ENCODE measurements around the gene GRIN3B.

The GRIN3B gene

DNA sequence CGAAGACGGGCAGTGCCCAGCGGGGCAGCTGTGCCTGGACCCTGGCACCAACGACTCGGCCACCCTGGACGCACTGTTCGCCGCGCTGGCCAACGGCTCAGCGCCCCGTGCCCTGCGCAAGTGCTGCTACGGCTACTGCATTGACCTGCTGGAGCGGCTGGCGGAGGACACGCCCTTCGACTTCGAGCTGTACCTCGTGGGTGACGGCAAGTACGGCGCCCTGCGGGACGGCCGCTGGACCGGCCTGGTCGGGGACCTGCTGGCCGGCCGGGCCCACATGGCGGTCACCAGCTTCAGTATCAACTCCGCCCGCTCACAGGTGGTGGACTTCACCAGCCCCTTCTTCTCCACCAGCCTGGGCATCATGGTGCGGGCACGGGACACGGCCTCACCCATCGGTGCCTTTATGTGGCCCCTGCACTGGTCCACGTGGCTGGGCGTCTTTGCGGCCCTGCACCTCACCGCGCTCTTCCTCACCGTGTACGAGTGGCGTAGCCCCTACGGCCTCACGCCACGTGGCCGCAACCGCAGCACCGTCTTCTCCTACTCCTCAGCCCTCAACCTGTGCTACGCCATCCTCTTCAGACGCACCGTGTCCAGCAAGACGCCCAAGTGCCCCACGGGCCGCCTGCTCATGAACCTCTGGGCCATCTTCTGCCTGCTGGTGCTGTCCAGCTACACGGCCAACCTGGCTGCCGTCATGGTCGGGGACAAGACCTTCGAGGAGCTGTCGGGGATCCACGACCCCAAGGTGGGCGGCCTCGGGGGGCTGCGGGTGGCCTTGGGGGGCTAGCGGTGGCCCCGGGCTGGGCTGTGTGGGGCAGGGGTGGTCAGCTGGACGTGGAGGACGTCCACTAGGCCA lies 4.8 kb downstream of the GRIN3B start:
- in situ Hi-C loops (cut with MboI; ENCODE audit: low sequenced_read_pairs), result no loop called here

DNA sequence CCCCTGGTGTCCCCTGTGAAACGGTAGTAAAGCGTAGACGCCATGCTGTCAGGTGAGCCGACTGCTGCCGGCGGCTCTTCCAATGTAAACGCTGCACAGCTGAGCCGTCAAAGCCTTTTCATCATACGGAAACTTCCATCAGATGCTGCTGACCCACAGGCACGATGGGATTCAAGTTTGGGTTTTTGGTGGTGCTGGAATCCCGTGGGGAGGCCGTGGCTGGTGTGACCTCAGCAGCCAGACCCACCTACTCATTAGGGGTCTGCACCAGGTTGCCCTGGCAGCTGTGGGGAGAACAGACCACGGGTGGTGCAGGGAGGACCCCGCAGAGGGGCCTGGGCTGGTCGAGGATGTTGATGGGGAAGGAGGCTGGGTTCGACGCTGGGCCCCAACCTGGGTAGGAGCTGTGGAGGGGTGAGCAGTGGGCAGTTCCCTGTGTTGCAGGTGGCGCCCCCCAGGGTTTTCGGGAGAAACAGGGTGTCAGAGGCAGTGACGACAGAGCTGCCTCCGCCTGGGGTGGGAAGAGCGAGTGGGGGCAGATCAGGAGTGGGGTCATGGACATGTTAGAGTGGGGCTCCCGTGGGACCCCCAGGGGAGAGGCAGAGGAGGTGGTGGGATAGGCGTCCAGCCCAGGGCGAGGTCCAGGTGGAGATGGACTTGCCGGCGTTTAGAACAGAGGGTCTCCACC lies 6.6 kb downstream of the GRIN3B start:
- in situ Hi-C loops (cut with MboI; ENCODE audit: low sequenced_read_pairs), result no loop called here

DNA sequence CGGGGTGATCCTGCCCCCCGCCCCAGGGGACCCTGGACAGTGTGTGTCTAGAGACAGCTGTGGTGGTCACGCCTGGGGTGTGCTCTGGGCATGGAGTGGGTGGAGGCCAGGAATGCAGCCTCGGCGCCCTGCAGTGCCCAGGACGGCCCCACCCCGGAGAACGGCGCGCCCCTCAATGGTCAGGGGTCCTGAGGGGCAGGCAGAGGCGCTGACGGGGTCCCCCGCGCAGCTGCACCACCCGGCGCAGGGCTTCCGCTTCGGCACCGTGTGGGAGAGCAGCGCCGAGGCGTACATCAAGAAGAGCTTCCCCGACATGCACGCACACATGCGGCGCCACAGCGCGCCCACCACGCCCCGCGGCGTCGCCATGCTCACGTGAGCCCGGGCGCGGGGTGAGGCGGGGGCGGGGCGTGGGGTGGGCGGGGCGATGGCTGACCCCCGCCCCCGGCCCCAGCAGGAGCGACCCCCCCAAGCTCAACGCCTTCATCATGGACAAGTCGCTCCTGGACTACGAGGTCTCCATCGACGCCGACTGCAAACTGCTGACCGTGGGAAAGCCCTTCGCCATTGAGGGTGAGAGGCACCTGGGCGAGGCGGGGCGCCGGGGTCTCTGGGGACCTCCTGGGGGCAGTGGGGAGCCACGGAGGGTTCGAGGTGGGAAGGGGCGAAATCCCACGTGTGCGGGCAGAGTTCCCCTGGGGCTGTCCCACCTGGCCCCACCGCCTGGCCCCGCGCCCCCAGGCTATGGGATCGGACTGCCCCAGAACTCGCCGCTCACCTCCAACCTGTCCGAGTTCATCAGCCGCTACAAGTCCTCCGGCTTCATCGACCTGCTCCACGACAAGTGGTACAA lies 7.4 kb downstream of the GRIN3B start:
- in situ Hi-C loops (cut with MboI; ENCODE audit: low sequenced_read_pairs), result no loop called here

DNA sequence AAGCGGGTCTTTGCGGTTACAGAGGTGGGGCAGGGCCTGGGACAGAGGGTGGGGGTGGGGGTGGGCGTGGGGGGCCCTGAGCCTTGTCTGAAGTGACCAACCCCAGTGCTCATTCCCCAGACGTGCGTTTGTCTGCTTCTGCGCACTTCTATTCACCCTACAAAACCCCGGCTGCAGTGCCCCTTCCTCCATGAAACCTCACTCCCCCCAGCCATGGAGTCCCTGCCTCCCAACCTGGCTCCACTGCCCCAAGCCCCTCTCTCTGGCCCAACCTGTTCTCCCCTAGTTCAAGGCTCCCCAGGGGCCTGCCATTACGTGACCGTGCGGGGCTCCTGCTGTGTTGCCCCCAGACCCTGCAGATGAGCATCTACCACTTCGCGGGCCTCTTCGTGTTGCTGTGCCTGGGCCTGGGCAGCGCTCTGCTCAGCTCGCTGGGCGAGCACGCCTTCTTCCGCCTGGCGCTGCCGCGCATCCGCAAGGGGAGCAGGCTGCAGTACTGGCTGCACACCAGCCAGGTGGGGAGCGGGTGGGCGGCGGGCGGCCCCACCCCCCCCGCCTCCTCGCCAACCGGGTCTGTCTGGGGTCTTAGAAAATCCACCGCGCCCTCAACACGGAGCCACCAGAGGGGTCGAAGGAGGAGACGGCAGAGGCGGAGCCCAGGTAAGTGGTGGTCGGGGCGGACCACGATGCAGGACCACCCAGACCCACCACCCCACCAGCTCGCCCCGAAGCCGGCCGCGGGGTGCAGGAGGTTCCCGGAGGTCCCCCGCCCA lies 8.2 kb downstream of the GRIN3B start:
- in situ Hi-C loops (cut with MboI; ENCODE audit: low sequenced_read_pairs), result no loop called here

DNA sequence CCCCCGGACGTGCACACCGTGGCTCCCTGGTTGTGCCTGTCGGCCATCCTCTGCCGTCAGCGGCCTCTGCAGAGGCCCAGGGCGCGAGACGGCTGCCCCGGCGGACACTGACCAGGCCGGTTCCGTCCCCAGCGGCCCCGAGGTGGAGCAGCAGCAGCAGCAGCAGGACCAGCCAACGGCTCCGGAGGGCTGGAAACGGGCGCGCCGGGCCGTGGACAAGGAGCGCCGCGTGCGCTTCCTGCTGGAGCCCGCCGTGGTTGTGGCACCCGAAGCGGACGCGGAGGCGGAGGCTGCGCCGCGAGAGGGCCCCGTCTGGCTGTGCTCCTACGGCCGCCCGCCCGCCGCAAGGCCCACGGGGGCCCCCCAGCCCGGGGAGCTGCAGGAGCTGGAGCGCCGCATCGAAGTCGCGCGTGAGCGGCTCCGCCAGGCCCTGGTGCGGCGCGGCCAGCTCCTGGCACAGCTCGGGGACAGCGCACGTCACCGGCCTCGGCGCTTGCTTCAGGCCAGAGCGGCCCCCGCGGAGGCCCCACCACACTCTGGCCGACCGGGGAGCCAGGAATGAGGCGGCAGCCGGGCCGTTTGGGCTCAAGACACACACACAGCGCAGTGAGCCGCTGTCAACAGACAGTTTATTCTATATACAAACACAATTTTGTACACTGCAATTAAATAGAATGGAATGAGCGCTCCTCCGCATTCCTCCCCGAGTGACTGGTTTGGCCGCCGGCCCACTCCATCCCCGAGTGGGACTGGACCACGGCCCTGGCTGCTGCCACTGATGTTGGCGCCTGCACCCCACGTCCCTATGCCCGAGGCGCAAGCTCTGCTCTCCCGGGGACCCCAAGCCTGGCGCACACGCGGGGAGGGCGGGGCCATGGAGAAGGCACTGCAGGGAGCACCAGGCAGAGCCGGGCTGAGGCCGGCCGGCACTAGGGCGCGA lies 9.1 kb downstream of the GRIN3B start:
- in situ Hi-C loops (cut with MboI; ENCODE audit: low sequenced_read_pairs), result no loop called here

DNA sequence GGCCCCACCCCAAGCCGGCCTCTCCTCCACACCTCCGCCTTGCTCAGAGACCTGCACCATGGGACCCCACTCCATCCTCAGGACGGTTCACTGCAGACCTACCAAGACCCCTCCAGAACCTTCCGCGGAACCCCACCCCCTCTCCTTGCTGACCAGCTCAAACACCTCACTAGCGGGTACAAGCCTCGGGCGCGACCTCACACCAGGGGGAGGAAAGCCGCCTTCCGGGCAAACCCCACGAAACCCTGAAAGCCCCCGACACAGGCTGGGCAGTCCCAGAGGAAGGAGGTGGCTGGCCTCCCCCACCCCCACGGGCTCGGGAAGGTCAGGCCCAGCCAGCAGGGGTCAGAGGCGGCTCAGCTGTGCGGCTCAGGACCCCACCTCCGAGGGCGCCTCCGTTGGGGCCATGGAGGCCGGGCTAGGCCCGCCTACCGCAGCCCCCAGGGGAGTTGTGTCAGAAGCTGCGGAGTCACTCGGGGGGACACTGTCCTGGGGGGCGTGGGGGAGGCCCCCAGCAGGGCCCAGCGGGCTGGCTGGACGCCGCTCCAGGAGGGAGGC lies 9.8 kb downstream of the GRIN3B start:
- in situ Hi-C loops (cut with MboI; ENCODE audit: low sequenced_read_pairs), result no loop called here

DNA sequence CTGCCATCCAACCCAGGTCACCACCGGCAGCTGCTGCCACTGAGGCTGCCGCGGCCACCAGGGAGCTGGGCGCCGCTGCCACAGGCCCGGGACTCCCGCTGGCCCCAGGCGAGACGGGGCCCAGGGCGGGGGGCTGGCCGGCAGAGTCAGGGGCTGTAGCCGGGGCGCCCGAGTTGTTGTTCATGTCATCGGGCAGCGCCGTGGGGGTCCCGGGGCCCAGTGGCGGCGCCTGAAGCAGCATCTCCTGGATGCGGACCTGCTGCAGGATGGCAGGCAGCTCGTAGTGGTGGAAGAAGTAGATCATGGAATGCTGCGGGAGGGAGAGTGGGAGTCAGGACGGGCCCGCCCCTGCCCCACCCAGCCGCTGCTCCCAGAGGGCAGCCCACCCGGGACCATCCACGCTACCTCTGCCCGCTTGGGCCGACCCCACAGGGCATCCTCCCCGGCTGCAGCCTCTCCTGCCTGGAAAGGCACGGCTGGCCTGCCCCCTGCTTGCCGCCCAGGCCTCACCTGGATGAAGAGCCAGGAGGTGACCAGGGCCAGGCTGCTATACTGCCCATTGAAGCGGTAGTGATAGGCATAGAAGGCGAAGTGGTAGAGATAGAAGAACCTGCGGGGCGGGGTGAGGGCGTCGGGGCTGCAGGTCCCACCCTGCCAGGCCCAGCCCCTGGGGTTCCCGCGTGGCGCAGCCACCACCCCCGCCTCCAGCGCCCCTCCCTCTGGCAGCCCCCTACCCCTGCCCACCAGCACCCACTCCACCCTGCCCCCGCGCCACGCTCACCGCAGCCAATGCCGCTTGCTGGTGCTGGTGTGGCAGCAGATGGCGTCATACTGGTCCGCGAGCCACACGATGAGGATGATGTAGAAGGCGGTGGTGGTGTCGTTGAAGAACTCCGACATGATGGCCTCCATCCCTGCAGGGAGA lies 10.6 kb downstream of the GRIN3B start:
- in situ Hi-C loops (cut with MboI; ENCODE audit: low sequenced_read_pairs), result no loop called here

DNA sequence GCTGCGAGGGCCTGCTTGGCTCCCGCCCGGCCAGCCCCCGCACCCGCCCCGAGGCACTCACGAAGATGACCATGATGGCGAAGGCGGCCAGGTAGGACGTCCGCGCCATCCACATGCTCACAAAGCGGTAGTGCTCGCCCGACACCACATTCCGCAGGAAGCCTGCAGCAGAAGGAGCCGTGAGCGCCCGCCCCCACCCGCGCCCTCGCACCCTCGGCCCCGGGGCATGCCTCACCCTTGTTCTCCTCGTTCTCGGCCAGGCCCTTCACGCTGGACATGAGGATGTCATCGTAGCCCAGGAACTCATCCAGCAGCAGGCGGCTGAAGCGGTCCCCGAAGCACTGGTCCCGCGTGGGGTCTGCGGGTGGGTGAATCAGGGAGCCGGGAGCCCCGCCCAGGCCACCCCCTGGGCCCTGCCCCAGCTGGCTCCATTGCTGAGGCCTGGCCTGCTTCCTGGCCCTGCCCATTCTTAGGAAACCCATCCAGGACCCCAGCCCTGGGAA lies 11.7 kb downstream of the GRIN3B start:
- in situ Hi-C loops (cut with MboI; ENCODE audit: low sequenced_read_pairs), result no loop called here

DNA sequence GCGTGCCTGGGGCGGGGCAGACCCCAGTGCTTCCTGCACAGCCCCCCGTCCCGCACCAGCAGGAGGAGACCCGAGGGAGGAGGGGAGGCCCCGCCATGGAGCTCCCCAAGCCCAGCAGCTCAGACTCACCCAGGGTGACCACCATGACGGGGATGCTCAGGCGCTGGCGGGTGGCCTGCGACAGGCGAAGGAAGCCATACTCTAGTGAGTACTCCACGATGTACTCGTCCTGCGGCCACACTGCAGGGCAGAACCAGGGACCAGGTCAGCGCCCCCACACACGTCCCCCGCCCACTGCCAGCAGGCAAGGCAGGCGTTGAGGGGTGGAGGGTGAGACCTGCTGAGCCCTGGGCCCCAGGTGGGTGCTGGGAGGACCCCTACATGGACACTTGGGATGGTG lies 12.1 kb downstream of the GRIN3B start:
- in situ Hi-C loops (cut with MboI; ENCODE audit: low sequenced_read_pairs), result no loop called here

DNA sequence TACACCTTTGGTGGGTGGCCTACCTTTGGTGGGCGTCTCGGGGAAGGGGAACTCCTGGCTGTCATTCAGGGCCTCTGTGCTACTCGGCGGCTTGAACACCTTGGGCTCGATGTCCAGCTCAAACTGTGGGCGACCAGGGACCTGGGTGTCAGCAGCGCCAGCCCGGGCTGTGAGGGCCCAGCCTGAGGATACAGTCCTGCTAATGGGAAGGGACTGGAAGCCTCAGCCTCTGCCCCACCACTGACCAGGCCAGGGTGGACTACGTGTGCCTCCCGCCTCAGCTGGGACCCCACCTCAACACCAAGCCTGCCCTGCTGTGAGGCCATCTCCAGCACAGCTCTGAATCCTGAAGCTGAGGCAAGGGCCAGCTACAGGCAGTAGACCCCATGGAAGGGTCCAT lies 13.0 kb downstream of the GRIN3B start:
- in situ Hi-C loops (cut with MboI; ENCODE audit: low sequenced_read_pairs), result no loop called here

DNA sequence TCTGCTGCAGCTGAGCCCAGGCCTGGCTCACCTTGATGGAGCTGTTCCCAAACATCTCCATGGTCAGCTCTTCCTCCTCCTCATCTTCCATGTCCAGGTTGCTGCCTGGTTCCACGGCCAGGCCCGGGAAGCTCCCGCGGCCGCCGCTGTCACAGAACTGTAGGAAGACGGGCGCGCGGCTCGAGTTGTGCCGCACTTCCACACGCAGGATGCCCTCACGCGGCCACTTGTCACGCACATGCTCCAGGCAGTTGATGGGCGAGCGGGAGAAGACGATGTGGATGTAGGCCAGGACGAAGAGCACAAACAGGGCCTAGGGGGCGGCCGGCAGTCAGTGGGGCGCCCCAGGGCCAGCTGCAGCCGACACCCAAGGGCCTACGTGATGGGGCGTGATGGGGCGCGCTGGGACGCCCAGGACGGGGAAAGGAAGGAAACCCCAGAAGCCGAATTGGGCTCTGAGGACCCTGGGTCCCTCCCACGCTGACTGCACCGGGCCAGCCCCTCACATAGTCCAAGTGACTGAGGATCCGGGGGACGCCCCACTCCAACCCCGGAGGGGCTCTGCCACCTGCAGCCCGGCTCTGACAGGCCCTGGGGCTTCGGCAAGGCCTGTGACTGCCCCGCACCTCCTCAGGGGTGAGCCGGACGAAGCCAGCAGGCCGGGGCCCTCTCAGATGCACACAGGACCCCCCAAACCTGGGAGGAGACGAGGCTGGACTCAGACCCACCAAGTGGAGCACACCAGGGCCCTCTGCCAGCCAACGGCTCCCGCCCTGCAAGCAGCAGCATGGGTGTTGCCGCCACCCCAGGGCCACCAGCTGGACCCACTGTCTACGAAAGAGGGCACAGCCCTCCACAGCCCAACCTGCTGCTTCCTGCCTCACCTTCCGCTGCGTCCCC lies 14.2 kb downstream of the GRIN3B start:
- in situ Hi-C loops (cut with MboI; ENCODE audit: low sequenced_read_pairs), result no loop called here

DNA sequence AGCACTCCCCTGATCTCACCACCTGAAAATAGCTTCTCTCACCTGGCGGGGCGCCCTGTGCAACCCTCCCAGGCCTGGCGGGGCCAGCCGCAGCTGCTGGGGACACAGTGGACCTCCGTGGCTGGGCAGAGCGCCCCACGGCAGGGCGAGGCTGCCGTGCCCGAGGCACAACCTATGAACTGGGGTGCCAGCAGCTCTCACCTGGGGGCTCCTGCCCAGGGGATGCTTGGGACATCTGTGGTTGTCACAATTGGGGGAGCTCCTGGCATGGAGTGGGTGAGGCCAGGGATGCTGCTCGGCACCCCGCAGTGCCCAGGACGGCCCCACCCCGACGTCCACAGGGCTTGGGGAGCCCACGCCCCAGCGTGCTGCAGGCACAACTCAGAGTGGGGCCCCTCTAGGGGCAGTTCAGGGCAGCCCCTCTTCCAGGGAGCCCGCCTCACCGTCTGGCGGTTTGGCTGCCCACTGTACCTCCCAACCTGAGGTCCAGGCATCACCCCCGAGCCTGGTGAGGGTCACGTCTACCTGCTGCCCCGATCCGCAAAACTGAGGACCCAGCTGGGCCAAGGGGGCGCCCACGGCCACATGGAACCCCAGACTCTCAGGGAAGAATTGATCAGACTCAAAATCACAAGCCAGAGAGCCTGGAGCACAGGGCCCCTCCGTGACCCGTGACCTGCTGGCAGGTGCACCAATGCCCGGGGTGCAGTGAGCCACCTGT lies 15.0 kb downstream of the GRIN3B start:
- in situ Hi-C loops (cut with MboI; ENCODE audit: low sequenced_read_pairs), result no loop called here

DNA sequence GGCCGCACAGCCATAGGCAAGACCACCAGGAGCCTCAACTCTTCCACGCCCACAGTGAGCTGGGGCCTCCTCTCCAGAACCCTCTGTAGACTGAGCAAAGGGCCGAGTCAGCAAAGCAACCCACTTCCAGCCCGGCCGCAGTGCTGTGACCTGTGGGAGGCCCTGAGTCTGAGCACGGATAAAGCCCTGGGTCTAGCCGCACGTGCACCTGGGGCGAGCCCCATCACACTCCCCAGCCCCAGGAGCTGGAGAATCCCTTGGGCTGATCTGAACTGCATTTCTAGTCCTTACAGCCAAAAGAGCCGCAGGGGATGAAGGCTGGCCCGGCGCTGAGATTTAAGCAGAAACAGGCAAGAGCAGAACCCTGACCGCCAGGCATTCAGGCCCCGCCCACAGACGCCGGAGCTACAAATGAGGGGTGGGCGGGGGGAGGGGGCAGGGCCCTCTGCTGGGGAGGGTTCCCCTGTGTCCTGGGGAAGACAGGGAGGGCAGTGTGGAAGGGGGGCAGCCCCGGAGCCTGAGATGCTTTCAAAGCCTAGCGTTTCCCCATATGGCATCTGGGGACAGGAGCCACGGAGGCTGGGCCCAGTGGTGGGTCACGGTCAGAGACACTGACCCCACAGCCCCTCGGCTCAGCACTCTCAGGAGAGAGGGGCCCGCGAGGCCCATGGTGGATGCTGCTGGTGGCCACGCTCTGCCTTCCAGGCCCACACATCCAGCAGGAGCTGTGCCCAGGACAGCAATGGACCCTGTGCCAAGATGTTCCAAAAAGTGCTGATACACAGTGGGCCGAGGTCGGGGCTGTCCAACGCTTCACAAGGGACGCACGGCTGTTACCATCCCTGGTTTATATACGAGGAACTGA lies 15.8 kb downstream of the GRIN3B start:
- in situ Hi-C loops (cut with MboI; ENCODE audit: low sequenced_read_pairs), result no loop called here

DNA sequence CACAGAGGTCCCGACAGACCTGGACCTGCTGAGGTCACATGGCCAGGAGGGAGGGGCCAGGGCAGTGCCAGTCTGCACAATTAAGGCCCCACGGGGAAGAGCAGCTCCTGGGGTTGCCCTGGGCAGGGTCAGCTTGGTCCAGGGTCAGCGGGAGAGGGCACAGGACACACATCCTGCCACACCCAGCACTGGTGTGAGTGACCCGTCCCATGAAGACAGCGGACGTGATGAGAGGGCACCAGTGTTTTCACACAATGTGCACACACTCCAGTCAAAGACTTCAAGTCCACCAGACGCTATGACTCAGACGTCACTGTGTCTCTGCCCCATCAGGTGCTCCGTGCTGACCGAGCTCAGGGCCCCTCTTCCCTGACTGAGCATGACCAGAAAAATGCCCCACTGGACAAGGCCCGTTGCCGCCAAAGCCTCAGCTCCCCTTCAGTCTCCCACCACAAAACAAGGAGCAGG lies 16.5 kb downstream of the GRIN3B start:
- in situ Hi-C loops (cut with MboI; ENCODE audit: low sequenced_read_pairs), result no loop called here
